GM18870 (cell line): ENCODE data around the gene THAP10.
"Not testable (repeated sequence)": the region's sequence is repeated elsewhere in the genome, so short reads cannot be mapped to it uniquely, and the experiment has no call there.

ENCODE experiments used
- ATAC-seq: cut with Tn5 transposase; IDR thresholded peaks from one replicate; pipeline ENCODE4 v1.9.1; 2021; ENCODE audit warnings: moderate library complexity; ENCODE audit not compliant: unreplicated experiment

Gene THAP10

DNA sequence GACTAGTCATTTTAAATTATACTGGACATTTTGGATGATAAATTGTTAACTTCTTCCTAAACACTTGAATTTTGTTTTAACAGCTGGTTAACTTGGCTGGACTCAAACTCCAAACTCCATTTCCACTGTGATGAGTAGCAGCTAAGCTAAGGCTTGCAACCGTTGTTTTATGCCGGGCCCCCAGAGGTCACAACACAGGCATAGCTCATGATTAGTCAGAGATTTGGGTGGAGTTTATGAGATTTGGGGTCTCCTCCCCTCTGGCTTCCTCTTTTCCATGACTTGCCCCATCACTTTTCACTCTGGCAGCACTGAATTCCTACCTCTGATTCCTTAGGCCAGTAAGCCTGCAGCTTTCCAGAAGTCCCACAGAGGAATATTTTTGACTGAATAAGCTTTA is 12.8 kb downstream of the THAP10 start:
- ATAC-seq: no peak

DNA sequence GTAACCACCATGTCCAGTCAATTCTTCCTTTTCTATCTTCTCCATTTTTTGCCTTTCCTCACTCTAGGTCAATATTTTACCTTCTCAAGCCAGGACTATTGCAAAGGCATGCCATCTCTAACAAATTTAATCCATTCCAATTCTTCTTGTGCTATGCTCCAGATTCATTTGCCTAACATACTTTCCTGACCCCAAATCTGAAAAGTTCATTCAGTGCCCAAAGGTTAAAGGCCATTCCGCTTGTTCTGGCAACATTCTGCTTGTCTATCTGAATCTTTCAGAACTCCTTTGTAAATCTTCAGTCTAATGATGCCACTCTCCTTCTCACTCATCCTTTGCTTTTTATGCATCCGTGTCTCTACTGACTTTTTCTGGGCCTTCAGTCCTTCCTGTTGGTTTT is 15.6 kb downstream of the THAP10 start:
- no peak for ATAC-seq

DNA sequence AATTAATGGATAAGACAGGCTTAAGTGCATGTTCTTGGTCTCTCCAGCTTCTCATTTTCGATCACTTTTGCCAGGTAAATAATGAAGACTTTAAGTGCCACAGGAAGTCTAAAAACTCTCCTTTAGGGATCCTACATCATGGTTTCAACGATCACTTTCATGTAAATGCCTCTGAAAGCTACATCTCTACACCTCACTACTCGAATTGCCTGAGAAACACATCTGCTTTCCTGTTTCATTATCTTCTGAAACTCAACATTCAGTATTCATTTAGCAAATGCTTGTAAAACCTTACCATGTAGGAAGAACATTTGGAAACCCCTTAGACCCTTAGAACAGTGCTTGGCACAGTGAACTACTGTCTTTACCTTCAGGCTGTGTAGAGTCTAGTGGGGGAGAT is 16.2 kb downstream of the THAP10 start:
- ATAC-seq: no peak

DNA sequence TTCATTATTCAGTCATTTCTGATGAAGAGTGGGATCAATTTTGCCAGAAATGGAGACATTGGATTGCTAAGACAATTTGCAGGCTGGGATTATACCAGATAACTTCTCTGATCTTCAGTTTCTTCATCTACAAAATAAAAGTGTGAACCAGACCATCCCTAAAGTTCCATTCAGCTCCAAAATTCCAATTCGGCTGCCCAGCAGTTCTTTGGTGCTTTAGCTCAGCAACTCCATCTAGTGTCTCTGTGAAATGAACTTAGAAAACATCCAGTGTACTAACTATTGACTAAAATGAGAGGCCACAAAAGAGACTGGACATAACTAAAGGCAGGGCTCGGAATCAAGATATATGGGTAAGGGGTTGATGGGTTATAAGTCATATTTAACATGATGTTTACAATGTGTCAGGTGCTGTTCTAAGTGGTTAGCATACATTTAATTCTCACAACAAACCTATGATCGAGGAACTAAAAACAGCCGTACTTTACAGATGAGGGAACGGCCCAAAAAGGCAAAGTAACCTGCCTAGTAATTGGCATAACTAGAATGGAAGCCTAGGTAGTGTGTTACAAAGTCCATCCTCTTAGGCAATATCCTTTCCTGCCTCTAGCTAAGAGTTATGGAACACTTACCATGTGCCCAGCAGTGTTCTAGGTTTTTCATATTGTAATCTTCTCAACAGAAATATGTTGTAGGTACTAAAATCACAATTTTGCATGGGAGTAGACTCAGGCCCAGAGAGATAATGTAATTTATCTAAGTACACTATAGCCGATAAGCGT is 17.0 kb downstream of the THAP10 start:
- ATAC-seq: no peak

DNA sequence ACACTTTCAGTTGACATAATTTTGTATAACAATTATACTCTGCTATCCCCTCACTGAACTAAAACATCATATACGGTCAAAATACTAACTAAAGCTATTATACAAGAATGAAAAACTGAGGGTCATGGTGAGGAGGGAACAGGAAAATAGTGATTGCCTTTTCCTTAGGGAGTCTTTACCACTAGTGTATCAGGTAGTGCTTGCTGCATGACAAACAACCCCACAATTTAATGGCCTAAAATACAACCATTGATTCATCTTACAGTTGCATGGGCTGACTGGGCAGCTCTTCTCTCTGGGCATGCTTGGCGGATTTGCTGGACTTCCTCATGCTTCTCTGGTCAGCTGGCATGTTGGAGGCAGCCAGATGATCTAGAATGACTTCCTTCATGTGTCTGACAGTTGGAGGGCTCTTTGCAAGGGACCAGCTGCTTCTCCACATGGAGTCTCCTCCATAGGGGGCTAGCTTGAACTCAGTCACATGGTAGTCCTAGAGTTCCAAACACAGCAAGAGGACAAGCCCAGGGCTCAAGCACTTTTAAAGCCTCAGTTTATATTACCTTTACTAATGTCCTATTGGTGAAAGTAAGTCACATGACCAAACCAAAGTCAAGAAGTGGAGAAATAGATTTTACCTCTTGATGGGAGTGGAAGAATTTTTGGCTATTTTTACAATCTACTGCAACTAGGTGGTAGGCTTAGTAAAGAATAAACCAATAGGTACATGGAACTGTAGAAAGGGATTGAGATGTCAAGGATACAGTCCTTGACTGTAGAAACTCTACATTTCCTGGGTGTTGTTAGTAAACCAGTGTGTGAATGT is 18.8 kb downstream of the THAP10 start:
- ATAC-seq: no peak

DNA sequence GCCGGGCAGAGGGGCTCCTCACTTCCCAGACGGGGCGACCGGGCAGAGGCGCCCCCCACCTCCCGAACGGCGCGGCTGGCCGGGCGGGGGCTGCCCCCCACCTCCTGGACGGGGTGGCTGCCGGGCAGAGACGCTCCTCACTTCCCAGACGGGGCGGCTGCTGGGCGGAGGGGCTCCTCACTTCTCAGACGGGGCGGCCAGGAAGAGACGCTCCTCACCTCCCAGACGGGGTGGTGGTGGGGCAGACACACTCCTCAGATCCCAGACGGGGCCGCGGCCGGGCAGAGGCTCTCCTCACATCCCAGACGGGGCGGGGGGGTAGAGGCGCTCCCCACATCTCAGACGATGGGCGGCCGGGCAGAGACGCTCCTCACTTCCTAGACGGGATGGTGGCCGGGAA is 20.7 kb downstream of the THAP10 start:
- ATAC-seq: not testable (repeated sequence)

DNA sequence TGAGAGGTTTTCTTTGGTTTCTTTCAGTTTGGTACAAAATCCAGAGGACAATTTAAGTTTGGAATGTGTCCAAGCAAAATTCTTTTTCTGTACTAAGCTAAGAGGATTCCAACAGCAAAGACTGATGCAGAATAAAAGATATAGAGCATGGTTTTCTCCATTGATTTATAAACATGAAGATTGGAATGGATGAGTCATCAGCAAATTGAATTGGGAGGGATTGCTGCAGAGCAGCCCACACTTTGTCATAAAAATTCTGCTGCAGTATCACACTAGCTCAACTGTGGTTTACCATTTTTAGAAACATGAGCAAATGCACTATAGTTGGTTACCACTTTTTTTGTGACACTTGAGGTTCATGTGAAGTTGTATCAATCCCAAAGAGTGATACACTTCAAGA is 22.2 kb downstream of the THAP10 start:
- no peak for ATAC-seq

DNA sequence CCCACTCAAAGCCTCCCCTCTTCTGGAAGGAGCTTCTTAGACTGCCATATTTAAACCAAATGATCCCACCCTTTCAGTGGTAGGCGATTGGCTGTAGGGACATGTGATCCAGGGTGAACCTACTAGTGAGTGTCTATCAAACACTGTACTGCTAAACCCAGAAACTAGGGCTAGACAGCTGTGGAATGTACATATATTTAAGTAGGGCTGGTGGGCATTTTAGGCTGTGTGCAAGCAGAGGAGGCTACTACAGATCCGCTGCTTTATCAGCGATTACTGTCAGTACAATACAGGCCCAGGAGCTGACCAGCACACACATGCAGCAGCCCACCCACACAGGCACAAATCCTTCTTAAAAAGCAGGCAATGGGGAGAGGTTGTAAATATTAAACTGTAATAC is 22.9 kb downstream of the THAP10 start:
- no peak for ATAC-seq

DNA sequence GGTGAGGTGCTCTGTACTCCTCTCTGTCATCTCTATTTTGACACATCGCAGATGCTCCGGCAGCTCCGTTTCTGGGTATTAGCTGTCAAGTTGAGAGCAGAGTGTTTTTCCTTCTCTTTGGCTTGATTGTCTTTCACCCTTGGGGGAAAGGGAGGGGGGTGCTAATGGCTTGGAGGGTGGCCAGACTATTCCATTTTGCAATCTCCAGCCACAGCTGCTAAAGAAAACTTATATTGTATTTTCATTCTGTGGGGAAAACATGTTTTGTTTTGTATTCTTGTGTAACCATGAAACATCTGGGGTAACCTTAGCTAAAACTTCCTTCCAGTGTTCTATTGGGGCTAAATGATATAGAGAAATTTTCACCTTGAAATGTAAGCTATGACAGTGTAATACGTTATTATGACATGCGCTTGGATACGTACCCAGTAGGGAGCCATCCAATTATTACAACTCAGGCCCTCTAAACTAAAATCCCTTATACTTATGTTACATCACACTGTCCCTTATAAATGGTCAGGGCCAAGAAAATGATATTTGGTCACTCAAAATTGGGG is 24.2 kb downstream of the THAP10 start:
- no peak for ATAC-seq

DNA sequence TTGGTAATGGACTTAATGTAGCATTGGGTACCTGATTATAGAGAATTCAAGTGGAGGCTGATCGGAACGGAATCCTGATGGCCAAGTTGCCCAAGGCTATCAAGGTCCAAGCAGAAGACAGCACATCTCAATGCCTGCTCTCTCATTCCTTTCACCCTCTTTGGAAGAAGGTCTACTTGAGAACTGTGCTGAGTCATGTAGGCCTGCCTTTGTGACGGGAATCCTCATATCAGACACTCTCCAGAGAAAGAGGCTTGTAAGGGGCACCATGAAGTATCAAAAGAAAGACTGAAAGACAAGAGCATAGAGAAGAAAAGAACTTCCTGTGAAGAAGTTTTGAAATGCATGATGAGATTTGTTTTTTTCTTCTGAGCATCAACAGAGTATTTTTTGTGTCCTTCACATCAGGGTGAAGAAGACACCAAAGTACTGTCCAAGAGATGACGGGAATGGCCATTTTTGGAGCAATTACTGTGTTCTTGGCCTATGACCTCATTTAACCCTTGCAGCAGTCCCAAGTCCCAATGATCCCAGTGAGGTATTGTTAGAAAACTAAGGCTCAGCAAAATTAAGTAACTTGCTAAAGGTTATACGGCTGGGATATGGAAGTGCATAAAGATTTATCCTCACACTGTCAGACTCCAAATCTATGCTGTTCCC is 25.1 kb downstream of the THAP10 start:
- ATAC-seq: no peak

DNA sequence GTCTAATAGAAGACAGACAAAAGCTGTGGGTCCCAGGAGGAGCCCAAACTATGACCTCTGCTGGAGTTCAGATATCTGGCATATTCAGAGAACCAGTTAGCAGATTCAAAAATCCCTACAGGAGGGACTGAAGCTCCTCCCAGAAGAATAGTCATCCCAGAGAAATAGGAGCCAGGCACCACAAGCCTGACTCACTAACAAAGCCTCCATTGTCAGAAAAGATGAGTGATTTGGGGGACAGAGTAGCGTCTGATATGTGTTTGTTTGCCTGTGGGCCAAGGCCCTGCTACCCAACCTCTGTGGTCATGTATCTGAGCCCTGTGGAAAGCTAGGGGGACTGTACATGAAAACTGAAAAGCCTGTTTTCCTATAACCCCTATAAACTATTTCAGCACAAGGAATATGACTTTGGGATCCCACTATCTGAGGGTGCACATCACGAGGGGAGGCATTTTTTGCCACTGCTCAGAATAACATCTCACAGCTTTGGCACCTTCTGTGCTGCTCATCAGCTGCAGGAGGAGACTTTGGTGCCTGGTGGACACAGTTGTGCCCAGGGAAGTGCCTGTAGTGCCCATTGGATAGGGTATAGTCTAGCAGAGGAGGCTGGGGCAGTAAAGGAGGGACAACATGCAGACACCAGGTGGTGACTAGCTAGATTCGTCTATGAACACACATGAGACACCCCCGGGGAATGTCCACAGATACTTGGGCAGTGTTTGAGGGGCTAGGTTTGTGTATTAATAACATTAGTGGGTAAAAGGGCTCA is 28.6 kb downstream of the THAP10 start:
- ATAC-seq: no peak

DNA sequence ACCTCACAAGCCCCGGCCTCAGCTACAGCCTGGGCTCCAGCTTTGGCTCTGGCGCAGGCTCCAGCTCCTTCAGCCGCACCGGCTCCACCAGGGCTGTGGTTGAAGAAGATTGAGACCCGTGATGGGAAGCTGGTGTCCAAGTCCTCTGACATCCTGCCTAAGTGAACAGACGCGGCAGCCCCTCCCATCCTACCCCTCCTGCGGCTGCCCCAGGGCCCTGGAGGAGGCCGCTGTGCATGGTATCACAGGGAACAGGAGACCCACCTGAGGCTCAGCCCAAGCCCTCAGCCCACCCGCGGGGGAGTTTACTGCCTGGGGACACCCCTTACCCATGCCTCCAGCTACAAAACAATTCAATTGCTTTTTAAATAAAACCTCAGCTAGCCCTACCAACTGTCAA is 32.2 kb downstream of the THAP10 start:
- ATAC-seq: no peak

DNA sequence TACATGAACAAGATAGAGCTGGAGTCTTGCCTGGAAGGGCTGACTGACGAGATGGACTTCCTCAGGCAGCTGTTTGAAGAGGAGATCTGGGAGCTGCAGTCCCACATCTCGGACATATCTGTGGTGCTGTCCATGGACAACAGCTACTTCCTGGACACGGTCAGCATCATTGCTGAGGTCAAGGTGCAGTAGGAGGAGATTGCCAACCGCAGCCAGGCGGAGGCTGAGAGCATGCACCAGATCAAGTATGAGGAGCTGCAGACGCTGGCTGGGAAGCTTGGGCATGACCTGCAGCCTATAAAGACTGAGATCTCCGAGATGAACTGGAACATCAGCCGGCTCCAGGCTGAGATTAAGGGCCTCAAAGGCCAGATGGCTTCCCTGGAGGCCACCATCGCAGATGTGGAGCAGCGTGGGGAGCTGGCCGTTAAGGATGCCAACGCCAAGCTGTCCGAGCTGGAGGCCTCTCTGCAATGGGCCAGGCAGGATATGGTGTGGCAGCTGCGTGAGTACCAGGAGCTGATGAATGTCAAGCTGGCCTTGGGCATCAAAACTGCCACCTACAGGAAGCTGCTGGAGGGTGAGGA is 32.8 kb downstream of the THAP10 start:
- no peak for ATAC-seq

DNA sequence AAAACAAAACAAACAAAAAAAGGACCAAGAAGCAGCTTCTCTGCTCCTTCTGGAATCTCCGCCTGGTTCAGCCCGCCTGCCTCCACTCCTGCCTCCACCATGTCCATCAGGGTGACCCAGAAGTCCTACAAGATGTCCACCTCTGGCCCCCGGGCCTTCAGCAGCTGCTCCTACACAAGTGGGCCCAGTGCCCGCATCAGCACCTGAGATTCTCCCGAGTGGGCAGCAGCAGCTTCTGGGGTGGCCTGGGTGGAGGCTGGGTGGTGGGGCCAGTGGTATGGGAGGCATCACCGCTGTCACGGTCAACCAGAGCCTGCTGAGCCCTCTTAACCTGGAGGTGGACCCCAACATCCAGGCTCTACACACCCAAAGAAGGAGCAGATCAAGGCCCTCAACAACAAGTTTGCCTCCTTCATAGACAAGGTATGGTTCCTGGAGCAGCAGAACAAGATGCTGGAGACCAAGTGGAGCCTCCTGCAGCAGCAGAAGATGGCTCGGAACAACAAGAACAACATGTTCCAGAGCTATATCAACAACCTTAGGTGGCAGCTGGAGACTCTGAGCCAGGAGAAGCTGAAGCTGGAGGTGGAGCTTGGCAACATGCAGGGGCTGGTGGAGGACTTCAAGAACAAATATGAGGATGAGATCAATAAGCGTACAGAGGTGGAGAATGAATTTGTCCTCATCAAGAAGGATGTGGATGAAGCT is 33.5 kb downstream of the THAP10 start:
- ATAC-seq: not testable (repeated sequence)

DNA sequence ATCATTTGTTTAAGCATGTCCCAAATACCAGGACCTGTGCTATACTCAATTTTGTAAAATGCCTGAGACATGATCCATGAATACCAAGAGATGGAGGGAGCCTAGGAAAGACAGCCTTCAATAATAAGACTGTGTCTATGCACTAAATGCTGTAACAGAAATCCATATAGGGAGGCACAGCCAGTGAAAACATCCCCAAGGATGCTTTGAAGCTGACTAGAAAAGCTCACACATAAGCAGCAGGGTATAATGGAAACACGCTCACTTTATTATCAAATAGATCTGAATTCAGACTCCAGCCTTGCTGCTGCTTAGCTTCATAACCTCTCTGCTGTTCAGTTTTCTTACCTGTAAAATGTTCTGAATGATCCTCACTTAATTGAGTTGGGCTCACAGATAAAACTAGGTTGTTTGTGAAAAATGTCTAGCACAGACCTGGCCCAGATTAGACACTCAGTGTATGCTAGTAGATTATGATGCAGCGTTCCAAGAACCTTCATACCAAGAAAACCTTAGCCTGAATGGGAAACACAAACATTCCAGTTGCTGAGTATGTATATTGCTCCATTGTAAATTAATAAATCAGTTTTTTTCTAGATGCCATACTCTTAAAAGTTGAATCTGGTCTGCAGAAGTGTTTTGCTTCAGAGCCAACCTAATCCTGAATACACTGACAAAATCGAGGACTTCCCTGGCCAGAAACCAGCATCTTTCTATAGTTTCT is 34.5 kb downstream of the THAP10 start:
- no peak for ATAC-seq

DNA sequence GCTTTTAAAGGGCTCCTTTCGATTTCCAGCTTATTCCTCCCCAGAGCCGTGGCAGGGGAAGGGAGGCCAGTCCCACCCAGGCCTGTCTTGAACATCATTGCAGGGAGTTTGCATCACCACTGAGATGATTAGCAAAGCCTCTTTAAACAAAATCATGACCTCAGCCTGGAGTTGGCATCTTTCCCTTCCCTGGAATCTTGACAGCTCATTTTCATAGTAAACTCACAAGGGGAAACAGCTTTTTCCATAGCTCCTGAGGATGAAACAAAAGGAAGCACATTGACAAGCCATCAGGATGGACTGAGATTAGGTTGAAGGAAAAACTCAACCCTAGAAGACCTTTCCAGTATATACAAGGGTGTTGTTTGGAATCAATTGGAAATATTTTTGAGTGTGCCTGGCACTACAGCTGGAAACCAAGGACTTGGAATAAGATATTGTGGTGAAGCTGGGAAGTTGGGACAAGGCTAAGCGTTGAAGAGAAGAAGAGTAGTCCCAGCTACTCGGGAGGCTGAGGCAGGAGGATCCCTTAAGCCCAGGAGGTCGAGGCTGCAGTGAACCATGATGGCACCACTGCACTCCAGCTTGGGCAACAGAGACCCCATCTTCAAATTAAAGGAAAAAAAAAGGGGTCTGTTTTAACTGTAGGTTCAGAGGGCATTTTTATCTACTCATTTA is 35.2 kb downstream of the THAP10 start:
- ATAC-seq: no peak

DNA sequence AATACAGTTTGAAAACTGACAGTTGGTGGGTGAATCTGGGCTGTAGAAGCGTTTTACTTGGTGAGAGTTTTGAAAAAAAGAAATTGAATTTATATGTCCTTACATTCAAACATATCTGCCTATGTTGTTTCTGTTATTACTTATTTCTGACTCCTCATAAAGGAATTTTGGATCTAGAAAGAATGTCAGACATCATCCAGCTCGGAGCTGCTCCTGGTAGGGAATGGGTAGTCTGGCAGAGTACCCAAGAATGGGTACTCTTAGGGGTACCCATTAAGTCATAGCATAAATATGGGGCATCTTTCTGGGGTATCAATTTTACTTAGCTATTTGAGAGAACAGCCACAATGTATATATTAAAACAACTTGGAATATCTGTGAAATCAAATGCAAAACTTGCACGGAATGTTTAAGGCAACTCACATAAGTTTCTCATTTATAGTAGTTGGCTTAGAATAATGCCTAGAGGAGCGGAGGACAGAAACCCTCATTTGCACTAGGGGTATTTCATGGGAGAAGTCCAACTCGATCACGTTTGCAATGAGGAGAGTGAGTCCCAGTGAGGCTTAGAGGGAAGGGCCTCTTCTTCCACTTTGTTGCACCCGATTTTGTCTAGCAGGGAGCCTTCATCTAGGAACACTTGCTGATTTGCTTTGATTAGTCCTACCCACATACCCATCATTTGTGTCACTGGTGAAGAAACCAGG is 35.9 kb downstream of the THAP10 start:
- no peak for ATAC-seq

DNA sequence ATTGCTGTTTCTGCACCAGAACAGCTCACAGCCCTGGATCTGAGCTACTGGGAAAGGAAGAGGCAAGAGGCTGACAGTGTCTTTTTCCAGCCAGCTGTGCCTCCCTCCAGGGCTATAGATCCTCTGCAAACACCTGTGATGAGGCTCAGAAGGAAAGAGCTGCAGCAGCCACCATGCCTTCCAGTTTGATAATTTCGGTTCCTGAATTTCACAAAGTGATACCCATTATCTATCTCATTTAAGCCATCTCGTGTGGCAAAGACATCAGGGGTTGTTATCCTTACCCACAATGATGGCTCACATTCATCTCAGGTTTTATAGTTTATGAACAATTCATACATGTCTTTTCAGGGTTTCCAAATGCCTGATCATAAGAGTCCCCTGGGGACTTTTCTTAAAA is 36.5 kb downstream of the THAP10 start:
- ATAC-seq: no peak
